ENCODE measurements around the gene ADAM33.

DNA sequence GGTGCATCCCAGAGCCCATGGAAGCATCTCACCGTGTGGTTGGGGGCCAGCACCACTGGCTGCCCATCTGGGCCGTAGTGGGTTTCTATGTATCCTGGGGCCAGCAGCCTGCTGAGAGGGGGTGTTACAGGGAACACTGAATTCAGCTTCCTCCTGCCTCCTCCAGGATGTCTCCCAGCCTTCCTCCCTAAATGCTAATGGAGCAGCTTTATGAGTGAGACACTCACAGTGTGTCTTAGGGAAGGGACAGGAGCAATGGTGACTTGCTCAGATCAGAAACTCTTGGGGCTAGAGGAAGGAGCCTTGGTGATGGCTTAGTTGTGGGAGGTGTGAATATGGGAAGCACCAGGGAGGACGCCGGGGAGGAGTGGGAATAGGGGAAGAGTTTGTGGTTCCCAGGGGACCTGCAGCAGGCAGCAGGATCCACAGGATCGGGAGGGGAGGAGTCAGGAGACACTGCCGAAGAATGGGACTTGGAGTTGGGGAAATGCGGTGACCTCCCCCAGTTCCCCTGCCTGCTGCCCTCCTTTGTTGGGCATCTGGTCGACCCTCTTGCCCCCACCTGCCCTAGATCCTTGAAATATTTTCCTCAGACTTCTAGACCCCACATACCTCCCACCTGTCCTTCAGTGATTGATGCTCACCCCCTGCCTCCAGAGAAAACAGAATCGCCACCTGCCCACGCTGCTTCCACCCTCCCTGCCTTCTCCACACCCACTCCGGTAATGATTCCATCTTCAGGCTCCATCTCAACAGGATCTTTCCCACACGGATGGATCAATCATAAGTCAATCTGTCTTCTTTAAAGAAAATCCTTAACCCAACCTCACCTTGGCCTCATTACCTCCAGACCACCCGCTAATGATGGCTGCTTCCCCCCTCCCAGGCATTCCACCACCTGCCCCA, 6.6 kb downstream of the ADAM33 start:
- no peak for TF ChIP-seq EGR1 (IDR thresholded peaks at IDR 0.05; ENCODE audit: low read depth in 2 of 2)
- TF ChIP-seq, protein P1, sequence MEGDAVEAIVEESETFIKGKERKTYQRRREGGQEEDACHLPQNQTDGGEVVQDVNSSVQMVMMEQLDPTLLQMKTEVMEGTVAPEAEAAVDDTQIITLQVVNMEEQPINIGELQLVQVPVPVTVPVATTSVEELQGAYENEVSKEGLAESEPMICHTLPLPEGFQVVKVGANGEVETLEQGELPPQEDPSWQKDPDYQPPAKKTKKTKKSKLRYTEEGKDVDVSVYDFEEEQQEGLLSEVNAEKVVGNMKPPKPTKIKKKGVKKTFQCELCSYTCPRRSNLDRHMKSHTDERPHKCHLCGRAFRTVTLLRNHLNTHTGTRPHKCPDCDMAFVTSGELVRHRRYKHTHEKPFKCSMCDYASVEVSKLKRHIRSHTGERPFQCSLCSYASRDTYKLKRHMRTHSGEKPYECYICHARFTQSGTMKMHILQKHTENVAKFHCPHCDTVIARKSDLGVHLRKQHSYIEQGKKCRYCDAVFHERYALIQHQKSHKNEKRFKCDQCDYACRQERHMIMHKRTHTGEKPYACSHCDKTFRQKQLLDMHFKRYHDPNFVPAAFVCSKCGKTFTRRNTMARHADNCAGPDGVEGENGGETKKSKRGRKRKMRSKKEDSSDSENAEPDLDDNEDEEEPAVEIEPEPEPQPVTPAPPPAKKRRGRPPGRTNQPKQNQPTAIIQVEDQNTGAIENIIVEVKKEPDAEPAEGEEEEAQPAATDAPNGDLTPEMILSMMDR (IDR thresholded peaks at IDR 0.05; ENCODE audit: low read depth, low read length, missing input control): no peak
- no peak for TF ChIP-seq SP1 (IDR thresholded peaks at IDR 0.05)
- no peak for TF ChIP-seq TAF1 (conservative IDR thresholded peaks at IDR 0.05)
- no peak for TF ChIP-seq RAD21 (IDR thresholded peaks at IDR 0.05)
- TF ChIP-seq, protein P2, sequence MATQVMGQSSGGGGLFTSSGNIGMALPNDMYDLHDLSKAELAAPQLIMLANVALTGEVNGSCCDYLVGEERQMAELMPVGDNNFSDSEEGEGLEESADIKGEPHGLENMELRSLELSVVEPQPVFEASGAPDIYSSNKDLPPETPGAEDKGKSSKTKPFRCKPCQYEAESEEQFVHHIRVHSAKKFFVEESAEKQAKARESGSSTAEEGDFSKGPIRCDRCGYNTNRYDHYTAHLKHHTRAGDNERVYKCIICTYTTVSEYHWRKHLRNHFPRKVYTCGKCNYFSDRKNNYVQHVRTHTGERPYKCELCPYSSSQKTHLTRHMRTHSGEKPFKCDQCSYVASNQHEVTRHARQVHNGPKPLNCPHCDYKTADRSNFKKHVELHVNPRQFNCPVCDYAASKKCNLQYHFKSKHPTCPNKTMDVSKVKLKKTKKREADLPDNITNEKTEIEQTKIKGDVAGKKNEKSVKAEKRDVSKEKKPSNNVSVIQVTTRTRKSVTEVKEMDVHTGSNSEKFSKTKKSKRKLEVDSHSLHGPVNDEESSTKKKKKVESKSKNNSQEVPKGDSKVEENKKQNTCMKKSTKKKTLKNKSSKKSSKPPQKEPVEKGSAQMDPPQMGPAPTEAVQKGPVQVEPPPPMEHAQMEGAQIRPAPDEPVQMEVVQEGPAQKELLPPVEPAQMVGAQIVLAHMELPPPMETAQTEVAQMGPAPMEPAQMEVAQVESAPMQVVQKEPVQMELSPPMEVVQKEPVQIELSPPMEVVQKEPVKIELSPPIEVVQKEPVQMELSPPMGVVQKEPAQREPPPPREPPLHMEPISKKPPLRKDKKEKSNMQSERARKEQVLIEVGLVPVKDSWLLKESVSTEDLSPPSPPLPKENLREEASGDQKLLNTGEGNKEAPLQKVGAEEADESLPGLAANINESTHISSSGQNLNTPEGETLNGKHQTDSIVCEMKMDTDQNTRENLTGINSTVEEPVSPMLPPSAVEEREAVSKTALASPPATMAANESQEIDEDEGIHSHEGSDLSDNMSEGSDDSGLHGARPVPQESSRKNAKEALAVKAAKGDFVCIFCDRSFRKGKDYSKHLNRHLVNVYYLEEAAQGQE (IDR thresholded peaks at IDR 0.05): no peak
- TF ChIP-seq, protein P3, sequence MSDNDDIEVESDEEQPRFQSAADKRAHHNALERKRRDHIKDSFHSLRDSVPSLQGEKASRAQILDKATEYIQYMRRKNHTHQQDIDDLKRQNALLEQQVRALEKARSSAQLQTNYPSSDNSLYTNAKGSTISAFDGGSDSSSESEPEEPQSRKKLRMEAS (IDR thresholded peaks at IDR 0.05): no peak
- TF ChIP-seq RXRA (IDR thresholded peaks at IDR 0.05): no peak
- no peak for TF ChIP-seq NR2F2 (IDR thresholded peaks at IDR 0.05)
- TF ChIP-seq YY1 (IDR thresholded peaks at IDR 0.05): no peak
- TF ChIP-seq JUND (IDR thresholded peaks at IDR 0.05): no peak
- TF ChIP-seq, protein P4, sequence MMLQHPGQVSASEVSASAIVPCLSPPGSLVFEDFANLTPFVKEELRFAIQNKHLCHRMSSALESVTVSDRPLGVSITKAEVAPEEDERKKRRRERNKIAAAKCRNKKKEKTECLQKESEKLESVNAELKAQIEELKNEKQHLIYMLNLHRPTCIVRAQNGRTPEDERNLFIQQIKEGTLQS (IDR thresholded peaks at IDR 0.05): no peak
